Hypothalamus (tissue), 51 donors: Measurements from ENCODE around the gene RNF123.
"Not testable (repeated sequence)": the region's sequence is repeated elsewhere in the genome, so short reads cannot be mapped to it uniquely, and the experiment has no call there.

Source experiments
- DNase-seq, 51 donors: peaks; one replicate each; lab custom pipeline; 2025; lab: John Stamatoyannopoulos, UW

RNF123 gene

DNA sequence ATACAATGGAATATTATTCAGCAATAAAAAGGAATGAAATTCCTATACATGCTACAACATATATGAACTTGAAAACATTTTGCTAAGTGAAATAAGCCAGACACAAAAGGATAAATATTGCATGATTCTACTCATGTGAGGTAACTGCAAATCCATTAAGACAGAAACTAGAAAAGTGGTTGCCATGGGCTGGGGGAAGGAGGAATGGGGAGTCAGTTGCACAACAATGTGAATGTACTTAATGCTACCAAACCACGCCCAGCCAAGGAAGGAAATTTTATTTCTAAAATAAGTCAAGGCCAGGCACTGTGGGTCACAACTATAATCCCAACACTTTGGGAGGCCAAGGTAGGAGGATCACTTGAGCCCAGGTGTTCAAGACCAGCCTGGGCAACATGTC, 44.2 kb downstream of the RNF123 start:
- no peak for DNase-seq

GRCh38 chr3:49734752-49735151, 45.4 kb downstream of the RNF123 start:
- DNase-seq = no peak

DNA sequence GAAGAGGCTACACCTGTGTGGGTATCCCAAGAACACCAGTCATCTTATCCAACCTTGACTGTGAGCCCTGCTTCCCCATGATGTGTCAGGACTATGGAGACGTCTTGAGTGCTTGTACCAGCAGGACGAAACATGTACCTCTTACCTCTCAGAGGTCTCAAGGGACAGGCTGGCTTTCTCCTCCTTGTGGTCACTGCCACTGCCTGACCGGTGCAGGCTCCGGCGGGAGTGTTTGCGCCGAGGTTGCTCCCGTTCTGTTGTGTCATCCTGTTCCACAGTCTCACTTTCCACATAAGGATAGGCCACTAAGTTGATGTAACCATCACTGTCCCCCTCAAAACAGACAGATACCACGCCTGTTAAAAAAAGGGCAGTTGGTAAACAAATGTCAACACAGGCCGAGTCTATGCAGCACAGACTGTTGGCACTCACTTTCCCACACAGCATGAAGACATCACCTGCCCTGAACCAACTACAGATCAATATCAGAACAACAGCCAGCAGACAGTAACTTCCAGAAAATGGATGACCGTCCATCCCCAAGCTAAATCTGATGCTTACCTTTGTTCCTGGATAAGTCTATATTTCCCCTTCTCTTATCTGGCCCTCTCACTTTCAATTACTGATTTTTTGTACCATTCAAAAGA, 48.8 kb downstream of the RNF123 start:
- DNase-seq = no peak

DNA sequence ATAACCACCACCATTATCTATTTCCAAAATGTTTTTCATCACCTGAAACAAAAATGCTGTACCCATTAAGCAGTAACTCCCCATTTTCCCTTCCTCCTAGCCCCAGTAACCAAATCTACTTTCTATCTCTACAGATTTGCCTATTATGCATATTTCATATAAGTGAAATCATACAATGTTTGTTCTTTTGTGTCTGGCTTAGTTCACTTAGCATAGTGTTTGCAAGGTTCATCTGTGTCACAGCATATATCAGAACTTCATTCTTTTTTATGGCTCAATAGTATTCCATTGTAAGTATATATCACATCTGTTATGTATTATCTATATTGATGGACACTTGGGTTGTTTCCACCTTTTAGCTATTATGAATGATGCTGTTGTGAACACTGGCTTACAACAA, 51.1 kb downstream of the RNF123 start:
- DNase-seq = no peak

DNA sequence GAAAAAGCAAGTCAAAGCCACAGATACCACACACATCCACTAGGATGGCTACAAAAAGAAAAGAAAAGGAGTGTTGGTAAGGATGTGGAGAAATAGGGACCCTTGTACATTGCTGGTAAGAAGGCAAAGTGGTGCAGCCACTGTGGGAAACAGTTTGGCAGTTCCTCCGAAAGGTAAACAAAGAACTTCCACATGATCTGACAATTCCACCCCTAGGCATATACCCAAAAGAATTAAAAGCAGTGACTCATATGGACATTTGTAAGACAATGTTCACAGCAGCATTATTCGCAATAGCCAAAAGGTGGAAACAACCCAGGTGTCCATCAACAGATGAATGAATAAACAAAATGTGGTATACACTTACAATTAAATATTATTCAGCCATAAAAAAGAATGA, 56.6 kb downstream of the RNF123 start:
- DNase-seq = no peak

DNA sequence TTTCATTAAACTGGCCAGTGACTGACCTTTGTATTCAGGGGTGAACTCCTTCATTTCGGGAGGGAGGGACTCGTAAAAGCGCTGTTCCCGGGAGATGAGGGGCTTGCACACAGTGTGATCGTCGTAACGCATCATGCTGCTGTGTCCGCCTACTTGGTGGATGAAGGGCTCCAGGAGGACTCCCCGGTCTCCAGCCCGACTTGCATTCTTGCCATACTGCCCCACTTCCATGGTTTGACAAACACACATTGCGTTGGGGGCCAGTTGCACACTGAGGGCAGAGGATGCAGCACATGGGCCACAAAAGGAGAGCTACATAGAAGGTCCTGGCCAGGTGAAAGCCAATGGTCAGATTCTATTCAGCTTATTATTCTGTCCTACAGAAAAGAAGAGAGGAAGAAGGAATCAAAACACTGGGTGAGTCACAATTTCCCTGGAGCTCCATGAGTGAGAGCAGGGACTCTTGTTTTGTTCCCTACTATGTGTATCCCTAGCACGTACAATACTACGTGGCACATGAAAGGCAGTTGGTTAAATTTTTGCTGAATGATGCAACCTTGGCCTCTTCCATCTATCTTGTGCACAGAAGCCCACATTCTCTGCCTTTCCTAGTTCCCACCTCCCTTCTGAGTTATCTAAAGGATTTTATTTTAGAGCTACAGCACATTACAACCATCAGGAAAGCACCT, 58.6 kb downstream of the RNF123 start:
- no peak for DNase-seq

- not testable (repeated sequence) for DNase-seq
Measured at GRCh38 chr3:49748874-49749273, 59.5 kb downstream of the RNF123 start.

DNA sequence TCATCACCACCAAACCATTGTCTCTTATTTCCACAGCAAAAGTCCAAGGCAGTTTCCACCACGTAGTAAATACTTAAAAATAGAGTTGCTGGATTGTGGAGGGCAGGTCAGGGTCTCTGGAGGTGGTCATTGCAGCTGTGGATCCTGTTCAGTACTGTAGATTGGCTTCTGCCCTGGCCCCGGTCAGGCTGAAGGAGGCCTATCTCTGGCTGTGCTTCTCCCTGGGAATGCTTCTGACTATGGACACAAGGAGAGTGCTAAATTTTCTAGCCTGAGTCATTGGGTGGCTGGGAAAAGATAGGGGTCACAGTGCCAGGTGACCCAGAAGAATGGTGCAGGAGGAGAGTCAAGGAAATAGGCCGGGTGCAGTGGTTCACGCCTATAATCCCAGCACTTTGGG, 60.7 kb downstream of the RNF123 start:
- no peak for DNase-seq

DNA sequence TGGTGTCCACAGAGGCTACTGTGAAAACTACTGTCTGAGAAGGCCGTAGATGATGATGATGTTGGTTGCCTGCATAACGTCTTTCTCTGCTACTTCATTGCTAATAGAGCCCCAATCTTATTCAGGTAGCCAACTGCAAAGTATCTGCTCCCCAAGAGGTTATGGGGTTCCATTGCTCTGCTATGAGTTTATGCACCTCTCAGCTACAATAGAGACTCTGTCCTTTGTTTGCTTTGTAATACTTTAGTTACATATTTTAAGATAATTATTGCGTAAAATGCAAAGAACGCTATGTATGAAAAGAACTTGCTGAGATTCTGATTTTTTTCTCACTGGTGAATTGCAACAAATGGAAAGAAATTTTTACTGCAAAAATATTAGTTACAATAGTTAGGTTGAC, 62.1 kb downstream of the RNF123 start:
- DNase-seq = no peak

DNA sequence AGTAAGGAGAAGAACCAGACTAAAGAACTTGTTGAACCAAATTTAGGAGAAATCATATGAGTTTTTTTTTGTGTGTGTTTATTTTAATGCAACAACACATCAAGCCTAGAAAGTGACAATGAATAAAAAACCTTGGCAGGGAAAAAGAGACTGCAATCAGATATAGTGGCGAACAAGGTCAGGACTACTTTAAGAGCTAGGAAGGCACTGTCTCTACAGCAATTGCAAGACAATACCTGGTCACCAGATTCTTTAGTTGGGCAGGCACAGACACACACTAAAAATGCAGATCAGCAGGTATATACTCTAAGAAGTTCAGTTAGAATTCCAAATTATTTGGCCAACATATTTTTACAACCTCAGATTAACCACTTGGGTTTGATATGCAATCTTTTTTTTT, 65.2 kb downstream of the RNF123 start:
- DNase-seq = no peak

DNA sequence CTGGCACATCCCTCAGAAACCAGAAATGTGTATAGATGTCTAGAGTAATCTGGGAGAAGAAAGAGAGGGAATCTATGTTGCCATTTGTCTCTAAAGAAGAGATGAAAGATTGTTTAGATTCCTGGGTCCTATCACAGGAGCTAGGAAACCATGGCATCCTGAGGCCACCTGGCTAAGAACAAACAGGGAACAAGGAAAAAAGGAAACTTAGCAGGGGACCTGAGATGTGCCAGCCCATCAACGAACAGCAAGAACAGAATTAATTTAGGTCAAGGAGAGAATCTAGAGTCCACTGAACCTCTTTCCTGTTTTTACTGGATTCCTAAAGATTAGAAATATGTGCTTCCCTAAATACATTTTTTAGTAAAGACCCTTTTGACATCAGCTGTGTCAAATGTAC, 66.7 kb downstream of the RNF123 start:
- DNase-seq = no peak

DNA sequence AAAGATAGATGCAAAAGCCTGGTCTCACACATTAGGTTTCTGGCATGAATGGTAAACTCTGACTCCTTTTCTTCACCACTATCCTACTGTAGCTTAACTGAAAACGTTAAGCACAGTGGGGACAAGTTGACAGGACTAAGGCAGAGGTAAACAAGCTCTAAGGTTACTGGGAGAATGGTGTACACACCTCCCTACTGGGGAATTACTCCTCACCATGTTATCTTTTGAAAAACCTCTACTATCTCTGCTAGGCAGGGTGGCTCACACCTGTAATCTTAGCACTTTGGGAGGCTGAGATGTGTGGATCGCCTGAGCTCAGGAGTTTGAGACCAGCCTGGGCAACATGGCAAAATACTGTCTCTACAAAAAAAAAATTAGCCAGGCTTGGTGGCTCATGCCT, 67.8 kb downstream of the RNF123 start:
- no peak for DNase-seq

GRCh38 chr3:49759226-49759625, 69.9 kb downstream of the RNF123 start:
- no peak for DNase-seq

GRCh38 chr3:49761661-49762060, 72.3 kb downstream of the RNF123 start:
- no peak for DNase-seq

GRCh38 chr3:49763981-49764380, 74.6 kb downstream of the RNF123 start:
- no peak for DNase-seq

DNA sequence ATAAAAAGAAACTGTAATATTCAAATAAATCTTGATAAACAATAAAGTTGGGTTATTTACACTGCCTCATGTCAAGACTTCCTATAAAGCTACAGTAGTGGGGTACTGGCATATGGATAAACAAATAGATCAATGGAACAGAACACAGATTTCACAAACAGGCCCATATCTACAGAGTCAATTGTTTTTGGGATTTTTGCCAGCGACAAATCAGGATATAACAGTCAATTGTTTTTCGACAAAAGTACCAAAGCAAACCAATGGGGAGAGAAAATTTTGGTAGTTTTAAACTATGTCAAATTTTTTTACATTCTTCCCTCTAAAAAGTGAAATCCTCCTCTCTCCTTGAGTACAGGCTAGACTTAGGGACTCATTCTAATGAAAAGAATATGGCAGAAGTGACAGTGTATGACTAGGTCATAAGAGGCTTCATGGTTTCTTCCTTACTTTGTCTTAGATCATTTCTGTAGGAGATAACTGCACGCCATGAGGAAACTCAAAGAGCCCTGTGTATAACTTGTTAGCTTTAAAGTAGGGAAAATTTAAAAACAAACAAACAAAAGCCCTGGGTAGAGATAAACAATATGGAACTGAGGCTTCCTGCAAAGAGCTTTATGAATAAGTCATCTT, 80.0 kb downstream of the RNF123 start:
- no peak for DNase-seq

GRCh38 chr3:49769926-49770325, 80.6 kb downstream of the RNF123 start:
- no peak for DNase-seq
